ENCODE data around the gene PRKCA.

GRCh38 chr17:66461343-66461995 lies 159.1 kb downstream of the PRKCA start:
- no peak for TF ChIP-seq EZH2 (IDR thresholded peaks at IDR 0.05)
- TF ChIP-seq POLR2AphosphoS5 (IDR thresholded peaks at IDR 0.05; ENCODE audit: borderline replicate concordance, low read depth, low read length) = no peak
- no peak for TF ChIP-seq FOXP2 (optimal IDR thresholded peaks at IDR 0.05; ENCODE audit: control extremely low read depth, extremely low read length, insufficient read depth)

All from SK-N-MC (cell line).